ENCODE data around the gene PTPN3. TPM values are rescaled to one million over a fixed set of nuclear protein-coding genes. Genes with fewer than 3 reads are reported as not detected.

PTPN3 gene
- total and polyA plus RNA-seq, 10 of the 15 experiments (the other 5 are each of a cell fraction or from before 2014, with no cell fraction given), result 0.18 to 1.3 (median 0.39) TPM

DNA sequence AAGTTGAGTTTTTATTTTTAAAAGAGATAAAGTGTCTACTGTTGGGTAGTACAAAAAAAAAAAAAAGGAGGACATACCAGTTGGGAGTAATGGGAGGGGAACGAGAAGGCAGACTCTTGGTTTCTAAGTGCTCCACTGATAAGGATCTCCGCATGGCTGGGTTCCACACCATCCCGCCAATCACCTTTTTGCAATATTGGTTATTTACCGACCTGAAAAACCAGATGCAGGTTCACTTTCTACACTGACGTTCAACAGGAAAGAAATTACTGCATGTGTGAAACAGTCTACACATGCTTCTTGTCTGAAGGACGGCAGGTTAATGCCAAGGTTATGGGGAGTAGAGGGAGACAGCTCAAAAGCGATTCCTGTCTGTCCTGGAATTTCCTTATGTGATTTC lies 75.5 kb downstream of the PTPN3 start (continued):
- TF ChIP-seq, protein P1, sequence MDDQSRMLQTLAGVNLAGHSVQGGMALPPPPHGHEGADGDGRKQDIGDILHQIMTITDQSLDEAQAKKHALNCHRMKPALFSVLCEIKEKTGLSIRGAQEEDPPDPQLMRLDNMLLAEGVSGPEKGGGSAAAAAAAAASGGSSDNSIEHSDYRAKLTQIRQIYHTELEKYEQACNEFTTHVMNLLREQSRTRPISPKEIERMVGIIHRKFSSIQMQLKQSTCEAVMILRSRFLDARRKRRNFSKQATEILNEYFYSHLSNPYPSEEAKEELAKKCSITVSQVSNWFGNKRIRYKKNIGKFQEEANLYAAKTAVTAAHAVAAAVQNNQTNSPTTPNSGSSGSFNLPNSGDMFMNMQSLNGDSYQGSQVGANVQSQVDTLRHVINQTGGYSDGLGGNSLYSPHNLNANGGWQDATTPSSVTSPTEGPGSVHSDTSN (IDR thresholded peaks at IDR 0.05; ENCODE audit: insufficient replicate concordance, low read depth, low read length), result peak; percentile 41
- TF ChIP-seq NBN (IDR thresholded peaks at IDR 0.05), result no peak
- no peak for TF ChIP-seq BCL11A (IDR thresholded peaks at IDR 0.05; ENCODE audit: low read depth, low read length)
- no peak; a peak in 1 of 4 replicates for TF ChIP-seq ETV6 (conservative IDR thresholded peaks at IDR 0.05 in 1 of 2, IDR thresholded peaks at IDR 0.05 in 1 of 2; ENCODE audit: borderline replicate concordance in 1 of 2, low read depth in 1 of 2)
- no peak for TF ChIP-seq KDM1A (IDR thresholded peaks at IDR 0.05; ENCODE audit: borderline replicate concordance)
- no peak for TF ChIP-seq CBX3 (IDR thresholded peaks at IDR 0.05; ENCODE audit: borderline replicate concordance, low read depth)
- TF ChIP-seq NFXL1 (IDR thresholded peaks at IDR 0.05; ENCODE audit: borderline replicate concordance), result no peak
- no peak for TF ChIP-seq HDAC2 (IDR thresholded peaks at IDR 0.05)
- TF ChIP-seq PAX5 (IDR thresholded peaks at IDR 0.05; ENCODE audit: borderline replicate concordance, low read depth, low read length), result peak; percentile 99
- TF ChIP-seq, protein P2, sequence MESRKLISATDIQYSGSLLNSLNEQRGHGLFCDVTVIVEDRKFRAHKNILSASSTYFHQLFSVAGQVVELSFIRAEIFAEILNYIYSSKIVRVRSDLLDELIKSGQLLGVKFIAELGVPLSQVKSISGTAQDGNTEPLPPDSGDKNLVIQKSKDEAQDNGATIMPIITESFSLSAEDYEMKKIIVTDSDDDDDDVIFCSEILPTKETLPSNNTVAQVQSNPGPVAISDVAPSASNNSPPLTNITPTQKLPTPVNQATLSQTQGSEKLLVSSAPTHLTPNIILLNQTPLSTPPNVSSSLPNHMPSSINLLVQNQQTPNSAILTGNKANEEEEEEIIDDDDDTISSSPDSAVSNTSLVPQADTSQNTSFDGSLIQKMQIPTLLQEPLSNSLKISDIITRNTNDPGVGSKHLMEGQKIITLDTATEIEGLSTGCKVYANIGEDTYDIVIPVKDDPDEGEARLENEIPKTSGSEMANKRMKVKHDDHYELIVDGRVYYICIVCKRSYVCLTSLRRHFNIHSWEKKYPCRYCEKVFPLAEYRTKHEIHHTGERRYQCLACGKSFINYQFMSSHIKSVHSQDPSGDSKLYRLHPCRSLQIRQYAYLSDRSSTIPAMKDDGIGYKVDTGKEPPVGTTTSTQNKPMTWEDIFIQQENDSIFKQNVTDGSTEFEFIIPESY (IDR thresholded peaks at IDR 0.05), result no peak
- TF ChIP-seq YY1 (IDR thresholded peaks at IDR 0.05; ENCODE audit: low read depth, low read length), result no peak
- TF ChIP-seq ZNF274 (IDR thresholded peaks at IDR 0.05; ENCODE audit: insufficient read depth, insufficient read length), result no peak
- TF ChIP-seq ZZZ3 (IDR thresholded peaks at IDR 0.05; ENCODE audit: control insufficient read depth, insufficient read length, low read depth), result no peak
- no peak for TF ChIP-seq MEF2B (IDR thresholded peaks at IDR 0.05; ENCODE audit: partially characterized antibody, poor library complexity, severe bottlenecking)
- TF ChIP-seq LARP7 (IDR thresholded peaks at IDR 0.05), result no peak
- TF ChIP-seq, protein P3, sequence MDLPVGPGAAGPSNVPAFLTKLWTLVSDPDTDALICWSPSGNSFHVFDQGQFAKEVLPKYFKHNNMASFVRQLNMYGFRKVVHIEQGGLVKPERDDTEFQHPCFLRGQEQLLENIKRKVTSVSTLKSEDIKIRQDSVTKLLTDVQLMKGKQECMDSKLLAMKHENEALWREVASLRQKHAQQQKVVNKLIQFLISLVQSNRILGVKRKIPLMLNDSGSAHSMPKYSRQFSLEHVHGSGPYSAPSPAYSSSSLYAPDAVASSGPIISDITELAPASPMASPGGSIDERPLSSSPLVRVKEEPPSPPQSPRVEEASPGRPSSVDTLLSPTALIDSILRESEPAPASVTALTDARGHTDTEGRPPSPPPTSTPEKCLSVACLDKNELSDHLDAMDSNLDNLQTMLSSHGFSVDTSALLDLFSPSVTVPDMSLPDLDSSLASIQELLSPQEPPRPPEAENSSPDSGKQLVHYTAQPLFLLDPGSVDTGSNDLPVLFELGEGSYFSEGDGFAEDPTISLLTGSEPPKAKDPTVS (IDR thresholded peaks at IDR 0.05; ENCODE audit: low read depth, low read length), result no peak
- TF ChIP-seq, protein P4, sequence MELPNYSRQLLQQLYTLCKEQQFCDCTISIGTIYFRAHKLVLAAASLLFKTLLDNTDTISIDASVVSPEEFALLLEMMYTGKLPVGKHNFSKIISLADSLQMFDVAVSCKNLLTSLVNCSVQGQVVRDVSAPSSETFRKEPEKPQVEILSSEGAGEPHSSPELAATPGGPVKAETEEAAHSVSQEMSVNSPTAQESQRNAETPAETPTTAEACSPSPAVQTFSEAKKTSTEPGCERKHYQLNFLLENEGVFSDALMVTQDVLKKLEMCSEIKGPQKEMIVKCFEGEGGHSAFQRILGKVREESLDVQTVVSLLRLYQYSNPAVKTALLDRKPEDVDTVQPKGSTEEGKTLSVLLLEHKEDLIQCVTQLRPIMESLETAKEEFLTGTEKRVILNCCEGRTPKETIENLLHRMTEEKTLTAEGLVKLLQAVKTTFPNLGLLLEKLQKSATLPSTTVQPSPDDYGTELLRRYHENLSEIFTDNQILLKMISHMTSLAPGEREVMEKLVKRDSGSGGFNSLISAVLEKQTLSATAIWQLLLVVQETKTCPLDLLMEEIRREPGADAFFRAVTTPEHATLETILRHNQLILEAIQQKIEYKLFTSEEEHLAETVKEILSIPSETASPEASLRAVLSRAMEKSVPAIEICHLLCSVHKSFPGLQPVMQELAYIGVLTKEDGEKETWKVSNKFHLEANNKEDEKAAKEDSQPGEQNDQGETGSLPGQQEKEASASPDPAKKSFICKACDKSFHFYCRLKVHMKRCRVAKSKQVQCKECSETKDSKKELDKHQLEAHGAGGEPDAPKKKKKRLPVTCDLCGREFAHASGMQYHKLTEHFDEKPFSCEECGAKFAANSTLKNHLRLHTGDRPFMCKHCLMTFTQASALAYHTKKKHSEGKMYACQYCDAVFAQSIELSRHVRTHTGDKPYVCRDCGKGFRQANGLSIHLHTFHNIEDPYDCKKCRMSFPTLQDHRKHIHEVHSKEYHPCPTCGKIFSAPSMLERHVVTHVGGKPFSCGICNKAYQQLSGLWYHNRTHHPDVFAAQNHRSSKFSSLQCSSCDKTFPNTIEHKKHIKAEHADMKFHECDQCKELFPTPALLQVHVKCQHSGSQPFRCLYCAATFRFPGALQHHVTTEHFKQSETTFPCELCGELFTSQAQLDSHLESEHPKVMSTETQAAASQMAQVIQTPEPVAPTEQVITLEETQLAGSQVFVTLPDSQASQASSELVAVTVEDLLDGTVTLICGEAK (IDR thresholded peaks at IDR 0.05; ENCODE audit: borderline replicate concordance), result no peak
- TF ChIP-seq, protein P5, sequence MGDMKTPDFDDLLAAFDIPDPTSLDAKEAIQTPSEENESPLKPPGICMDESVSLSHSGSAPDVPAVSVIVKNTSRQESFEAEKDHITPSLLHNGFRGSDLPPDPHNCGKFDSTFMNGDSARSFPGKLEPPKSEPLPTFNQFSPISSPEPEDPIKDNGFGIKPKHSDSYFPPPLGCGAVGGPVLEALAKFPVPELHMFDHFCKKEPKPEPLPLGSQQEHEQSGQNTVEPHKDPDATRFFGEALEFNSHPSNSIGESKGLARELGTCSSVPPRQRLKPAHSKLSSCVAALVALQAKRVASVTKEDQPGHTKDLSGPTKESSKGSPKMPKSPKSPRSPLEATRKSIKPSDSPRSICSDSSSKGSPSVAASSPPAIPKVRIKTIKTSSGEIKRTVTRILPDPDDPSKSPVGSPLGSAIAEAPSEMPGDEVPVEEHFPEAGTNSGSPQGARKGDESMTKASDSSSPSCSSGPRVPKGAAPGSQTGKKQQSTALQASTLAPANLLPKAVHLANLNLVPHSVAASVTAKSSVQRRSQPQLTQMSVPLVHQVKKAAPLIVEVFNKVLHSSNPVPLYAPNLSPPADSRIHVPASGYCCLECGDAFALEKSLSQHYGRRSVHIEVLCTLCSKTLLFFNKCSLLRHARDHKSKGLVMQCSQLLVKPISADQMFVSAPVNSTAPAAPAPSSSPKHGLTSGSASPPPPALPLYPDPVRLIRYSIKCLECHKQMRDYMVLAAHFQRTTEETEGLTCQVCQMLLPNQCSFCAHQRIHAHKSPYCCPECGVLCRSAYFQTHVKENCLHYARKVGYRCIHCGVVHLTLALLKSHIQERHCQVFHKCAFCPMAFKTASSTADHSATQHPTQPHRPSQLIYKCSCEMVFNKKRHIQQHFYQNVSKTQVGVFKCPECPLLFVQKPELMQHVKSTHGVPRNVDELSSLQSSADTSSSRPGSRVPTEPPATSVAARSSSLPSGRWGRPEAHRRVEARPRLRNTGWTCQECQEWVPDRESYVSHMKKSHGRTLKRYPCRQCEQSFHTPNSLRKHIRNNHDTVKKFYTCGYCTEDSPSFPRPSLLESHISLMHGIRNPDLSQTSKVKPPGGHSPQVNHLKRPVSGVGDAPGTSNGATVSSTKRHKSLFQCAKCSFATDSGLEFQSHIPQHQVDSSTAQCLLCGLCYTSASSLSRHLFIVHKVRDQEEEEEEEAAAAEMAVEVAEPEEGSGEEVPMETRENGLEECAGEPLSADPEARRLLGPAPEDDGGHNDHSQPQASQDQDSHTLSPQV (IDR thresholded peaks at IDR 0.05), result no peak

Data from GM12878 (cell line).